Heart left ventricle (tissue), 16 donors: ENCODE data around the gene NUCB1. TPM values are rescaled to one million over a fixed set of nuclear protein-coding genes. Genes with fewer than 3 reads are reported as not detected.

Experiments used
- ATAC-seq, 4 donors: fragments of 200-7000 bp; cut with Tn5 transposase; one replicate each; pipeline ENCODE4 v1.9.1; 2020 to 2022; ENCODE audit warnings: moderate library complexity in 4 of 4, mild to moderate bottlenecking in 3 of 4, moderate number of reproducible peaks in 1 of 4
- DNase-seq, 5 donors: peaks; one replicate each; pipeline ENCODE4 v3.0.0-alpha.2; 2020
- H3K27ac ChIP-seq, 12 donors: fragments of 200-600 bp; sonication (generic) in 4 of 12; one replicate each; pipeline versions ENCODE4 v1.5.0 to v1.8.0; 2016 to 2022; ENCODE audit warnings: mild to moderate bottlenecking in 2 of 12
- H3K27me3 ChIP-seq, 9 donors: fragments of 200-600 bp; sonication (generic) in 2 of 9; one replicate each; pipeline versions ENCODE4 v1.5.1 to v1.8.0; 2016 to 2022; ENCODE audit warnings: mild to moderate bottlenecking in 3 of 9
- H3K36me3 ChIP-seq, 9 donors: fragments of 200-600 bp; sonication (generic) in 2 of 9; one replicate each; pipeline versions ENCODE4 v1.5.0 to v1.8.0; 2018 to 2022; ENCODE audit warnings: mild to moderate bottlenecking in 2 of 9
- H3K4me1 ChIP-seq, 12 donors: fragments of 200-600 bp; sonication (generic) in 4 of 12; one replicate each; pipeline versions ENCODE4 v1.5.0 to v1.8.0; 2016 to 2022; ENCODE audit warnings: mild to moderate bottlenecking in 3 of 12
- H3K4me3 ChIP-seq, 12 donors: fragments of 200-600 bp; sonication (generic) in 4 of 12; one replicate each; pipeline versions ENCODE4 v1.5.0 to v1.8.0; 2017 to 2022; ENCODE audit warnings: mild to moderate bottlenecking in 9 of 12, moderate library complexity in 4 of 12
- H3K9me3 ChIP-seq, 12 donors: fragments of 200-600 bp; sonication (generic) in 4 of 12; one replicate each; pipeline versions ENCODE4 v1.5.0 to v1.8.0; 2016 to 2022; ENCODE audit warnings: mild to moderate bottlenecking in 1 of 12
- POLR2A ChIP-seq, 2 donors: fragments of 450-650 bp; IDR thresholded peaks; one replicate each; pipeline ENCODE4 v1.6.1; 2017; ENCODE audit warnings: antibody characterized with exemption in 2 of 2, mild to moderate bottlenecking in 2 of 2, moderate library complexity in 2 of 2
- WGBS, 4 donors: extraction: QIAGEN DNeasy Blood & Tissue Kit in 2 of 4; methylation state at CpG; one replicate each; pipeline versions ENCODE4 v1.1.5 to v1.1.7; 2013 to 2018; 5-methylcytosine and 5-hydroxymethylcytosine counted together
- intact Hi-C, 10 donors: fragments of 100-400 bp; cut with DNase I; formaldehyde crosslinking; loops; one replicate each; pipeline versions ENCODE4 v1.11.1 to v1.14.2; 2022
- polyA plus RNA-seq, 2 donors: library from polyadenylated mRNA; stranded (reverse); fragments of 200-250 nt; gene quantifications; one replicate each; pipeline ENCODE4 v1.2.3, GENCODE V29; 2013
- total RNA-seq, 9 donors: library from RNA; depleted of rRNA in 2 of 9; stranded (reverse); fragments of >200 nt in 2 of 9; fragmentation: NEBNext Ultra II Directional in 3 of 9; extraction: Animal tissue kit (Norgen Biotek cat#: 25700) in 3 of 9; gene quantifications; one replicate each; pipeline versions ENCODE4 v1.1.0 to v1.2.4, GENCODE V29; 2016 to 2023
- TF ChIP-seq, protein P1 (sequence below), 12 donors: fragments of 200-600 bp; sonication (generic) in 4 of 12; IDR thresholded peaks; one replicate each; pipeline versions ENCODE4 v1.5.0 to v1.8.0; 2018 to 2022; ENCODE audit warnings: antibody characterized with exemption in 12 of 12, mild to moderate bottlenecking in 5 of 12
- donor health status: ischemic (EF 13 %, LVEDD 7.1; RV severe dilation, severe dysfunction).
- donor health status: healthy with polysubstance abuse.
- donor health status: DM: no; HTN: yes; CAD: no.
- donor health status: DM: no; HTN: no; CAD: no.
- donor health status: ischemic (EF 25% LVEDD 6.9; RV normal size, moderate dysfunction).
- donor health status: ischemic (EF 25% LVEDD 5.7; RV mildly dilated, moderate dysfunction).
- donor health status: healthy.
- donor health status: DM: yes; HTN: yes; CAD: no.
- donor health status: ischemic (EF 35%, LVEDD 5.7; RV mildly dilated, moderate dysfunction).
- donor health status: nonischemic (EF 11% LVEDD 7.7; RV severe dilation, severe dysfunction).
- donor health status: DM: yes; HTN: yes; CAD: no.
- donor health status: PGD.
- donor health status: ischemic (EF 29% LVEDD 5.4; RV normal size, mild dysfunction).
- donor health status: nonischemic (EF 23%, LVEDD 6.1; RV moderate dilation, normal function).

NUCB1 gene
- total and polyA plus RNA-seq, 11 donors, result 179 to 428 (median 286) TPM

DNA sequence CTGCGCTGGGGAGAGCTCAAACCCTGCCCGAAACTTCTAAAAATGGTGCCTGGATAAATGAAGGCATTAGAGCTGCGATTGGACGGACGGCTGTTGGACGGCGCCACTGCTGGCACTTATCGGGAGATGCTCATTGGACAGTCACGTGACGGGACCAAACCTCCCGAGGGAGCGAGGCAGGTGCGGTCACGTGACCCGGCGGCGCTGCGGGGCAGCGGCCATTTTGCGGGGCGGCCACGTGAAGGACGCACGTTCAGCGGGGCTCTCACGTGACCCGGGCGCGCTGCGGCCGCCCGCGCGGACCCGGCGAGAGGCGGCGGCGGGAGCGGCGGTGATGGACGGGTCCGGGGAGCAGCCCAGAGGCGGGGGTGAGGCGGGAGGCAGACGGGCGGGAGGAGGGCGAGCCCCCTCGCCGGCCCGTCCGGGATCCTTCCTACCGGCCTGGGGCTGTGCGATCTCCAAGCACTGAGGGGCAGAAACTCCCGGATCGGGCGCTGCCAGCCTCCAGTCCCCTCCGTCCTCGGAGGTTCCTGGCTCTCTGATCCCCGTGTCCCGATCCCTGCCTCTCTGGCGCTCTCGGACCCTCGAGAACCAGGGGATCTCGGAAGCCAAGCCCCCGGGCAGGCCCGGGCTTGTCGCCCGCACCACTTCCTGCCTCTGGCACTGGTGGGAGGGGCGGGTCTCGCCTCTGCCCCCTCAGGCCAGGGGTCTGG lies 54.6 kb downstream of the NUCB1 start, which contains the start of gene BAX:
BAX (plus strand) TSS at position 281 of the 713 bp plus-strand sequence; CDS start at position 335, 54 bp downstream.
- H3K4me1 ChIP-seq, result peaks cover 4 to 23% (median 14%) of the 10 kb centered on the region in 12 donors
- H3K27me3 ChIP-seq, result no peaks in the 10 kb centered on the region
- H3K36me3 ChIP-seq, result peaks cover 0 to 16% (median 2%) of the 10 kb centered on the region in 9 donors
- TF ChIP-seq, protein P1, sequence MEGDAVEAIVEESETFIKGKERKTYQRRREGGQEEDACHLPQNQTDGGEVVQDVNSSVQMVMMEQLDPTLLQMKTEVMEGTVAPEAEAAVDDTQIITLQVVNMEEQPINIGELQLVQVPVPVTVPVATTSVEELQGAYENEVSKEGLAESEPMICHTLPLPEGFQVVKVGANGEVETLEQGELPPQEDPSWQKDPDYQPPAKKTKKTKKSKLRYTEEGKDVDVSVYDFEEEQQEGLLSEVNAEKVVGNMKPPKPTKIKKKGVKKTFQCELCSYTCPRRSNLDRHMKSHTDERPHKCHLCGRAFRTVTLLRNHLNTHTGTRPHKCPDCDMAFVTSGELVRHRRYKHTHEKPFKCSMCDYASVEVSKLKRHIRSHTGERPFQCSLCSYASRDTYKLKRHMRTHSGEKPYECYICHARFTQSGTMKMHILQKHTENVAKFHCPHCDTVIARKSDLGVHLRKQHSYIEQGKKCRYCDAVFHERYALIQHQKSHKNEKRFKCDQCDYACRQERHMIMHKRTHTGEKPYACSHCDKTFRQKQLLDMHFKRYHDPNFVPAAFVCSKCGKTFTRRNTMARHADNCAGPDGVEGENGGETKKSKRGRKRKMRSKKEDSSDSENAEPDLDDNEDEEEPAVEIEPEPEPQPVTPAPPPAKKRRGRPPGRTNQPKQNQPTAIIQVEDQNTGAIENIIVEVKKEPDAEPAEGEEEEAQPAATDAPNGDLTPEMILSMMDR (IDR thresholded peaks at IDR 0.05), result peak in 1 of 12 donors; percentile 7
- TF ChIP-seq POLR2A (IDR thresholded peaks at IDR 0.05), result peak in 1 of 2 donors; percentile 87
- peak; percentile 82 to 95 (median 90) for ATAC-seq
- H3K27ac ChIP-seq, result peak within 1 kb of the TSS; percentile 69 to 95 (median 89)
- WGBS, 4 donors, result 0 to 1% (median 0%) methylated on average over 42 to 71 of the region's 71 CpGs
- peak within 1 kb of the TSS; percentile 77 to 98 (median 90) for H3K4me3 ChIP-seq
- peak; percentile 97 to 99 (median 98) for DNase-seq
- intact Hi-C loops, result loop anchor here in 6 of 10 donors (2.0 to 10.0 kb wide), 5 partner anchors 42 to 77 kb away; partner anchors contain the start of gene NUCB1 (in 3 of the 6)
- H3K9me3 ChIP-seq, result no peaks in the 10 kb centered on the region

DNA sequence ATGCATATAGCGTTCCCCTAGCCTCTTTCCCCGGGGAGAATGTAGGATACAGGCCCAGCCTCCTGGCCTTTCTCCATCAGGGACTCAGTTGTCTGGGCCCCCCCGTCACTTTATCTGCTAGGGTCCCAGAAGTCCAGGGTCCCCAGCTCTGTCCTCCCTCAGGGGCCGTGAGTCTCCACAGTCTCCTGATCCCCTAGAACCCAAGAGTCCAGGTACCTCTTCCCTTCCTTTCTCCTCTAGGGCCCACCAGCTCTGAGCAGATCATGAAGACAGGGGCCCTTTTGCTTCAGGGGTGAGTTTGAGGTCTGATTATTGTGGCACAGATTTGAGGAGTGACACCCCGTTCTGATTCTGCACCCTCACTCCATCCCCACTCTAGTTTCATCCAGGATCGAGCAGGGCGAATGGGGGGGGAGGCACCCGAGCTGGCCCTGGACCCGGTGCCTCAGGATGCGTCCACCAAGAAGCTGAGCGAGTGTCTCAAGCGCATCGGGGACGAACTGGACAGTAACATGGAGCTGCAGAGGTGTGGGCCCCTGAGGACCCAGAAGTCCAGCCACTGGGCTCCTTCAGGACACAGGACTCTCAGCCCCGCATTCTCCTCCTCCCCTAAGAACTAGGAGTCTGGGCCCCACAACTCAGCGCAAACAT lies 55.3 kb downstream of the NUCB1 start:
- H3K27ac ChIP-seq, result peak overlapping the region; percentile 69 to 95 (median 89)
- TF ChIP-seq, protein P1 (IDR thresholded peaks at IDR 0.05), result no peak
- TF ChIP-seq POLR2A (IDR thresholded peaks at IDR 0.05), result no peak
- ATAC-seq, result peak in 1 of 4 donors; percentile 6
- H3K4me3 ChIP-seq, result peak overlapping the region; percentile 77 to 98 (median 90)
- no peaks in the 10 kb centered on the region for H3K27me3 ChIP-seq
- H3K36me3 ChIP-seq, result peaks cover 0 to 16% (median 2%) of the 10 kb centered on the region in 9 donors
- peaks cover 4 to 23% (median 14%) of the 10 kb centered on the region in 12 donors for H3K4me1 ChIP-seq
- DNase-seq, result no peak
- intact Hi-C loops, result loop anchor here in 3 of 10 donors (2.0 to 10.0 kb wide), 3 partner anchors 51 to 78 kb away; partner anchors contain the start of gene NUCB1 (in 2 of the 3)
- no peaks in the 10 kb centered on the region for H3K9me3 ChIP-seq
- WGBS, 4 donors, result 55 to 61% (median 58%) methylated on average over 13 to 16 of the region's 16 CpGs

DNA sequence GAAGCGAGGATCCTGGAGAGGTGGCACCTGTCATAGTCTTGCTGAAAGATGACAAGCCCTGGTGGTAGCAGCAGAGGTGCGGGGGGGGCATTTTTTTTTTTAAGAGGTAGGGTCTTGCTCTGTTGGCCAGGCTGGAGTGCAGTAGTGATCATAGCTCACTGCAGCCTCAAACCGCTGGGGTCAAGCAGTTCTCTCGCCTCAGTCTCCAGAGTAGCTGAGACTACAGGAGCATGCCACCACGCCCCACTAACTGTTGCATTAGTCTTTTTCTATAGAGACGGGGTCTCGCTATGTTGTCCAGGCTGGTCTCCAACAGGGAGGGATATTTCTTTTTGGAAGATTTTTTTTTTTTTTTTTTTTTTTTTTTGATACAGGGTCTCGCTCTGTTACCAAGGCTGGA lies 57.9 kb downstream of the NUCB1 start:
- peaks cover 0 to 16% (median 2%) of the 10 kb centered on the region in 9 donors for H3K36me3 ChIP-seq
- no peak overlapping the region for H3K4me3 ChIP-seq
- H3K4me1 ChIP-seq, result peaks cover 4 to 35% (median 15%) of the 10 kb centered on the region in 12 donors
- H3K27me3 ChIP-seq, result no peaks in the 10 kb centered on the region
- H3K27ac ChIP-seq, result no peak overlapping the region
- DNase-seq (no peak), ATAC-seq (no peak)
- intact Hi-C loops, result loop anchor here in 2 of 10 donors (5.0 to 10.0 kb wide), 2 partner anchors 53 to 81 kb away; partner anchors contain the start of gene NUCB1 (in 1 of the 2)
- TF ChIP-seq, protein P1 (IDR thresholded peaks at IDR 0.05), result no peak
- no peak for TF ChIP-seq POLR2A (IDR thresholded peaks at IDR 0.05)
- 95 to 99% (median 97%) methylated on average over 8 of the region's 8 CpGs for WGBS, 4 donors
- no peaks in the 10 kb centered on the region for H3K9me3 ChIP-seq
